ENCODE data around the gene SCN4A. TPM values are rescaled to one million over a fixed set of nuclear protein-coding genes. Genes with fewer than 3 reads are reported as not detected.
"Not testable (repeated sequence)": the region's sequence is repeated elsewhere in the genome, so short reads cannot be mapped to it uniquely, and the experiment has no call there.

SCN4A gene
- total RNA-seq, 1 experiment from 2014 or later = 0.03 TPM

DNA sequence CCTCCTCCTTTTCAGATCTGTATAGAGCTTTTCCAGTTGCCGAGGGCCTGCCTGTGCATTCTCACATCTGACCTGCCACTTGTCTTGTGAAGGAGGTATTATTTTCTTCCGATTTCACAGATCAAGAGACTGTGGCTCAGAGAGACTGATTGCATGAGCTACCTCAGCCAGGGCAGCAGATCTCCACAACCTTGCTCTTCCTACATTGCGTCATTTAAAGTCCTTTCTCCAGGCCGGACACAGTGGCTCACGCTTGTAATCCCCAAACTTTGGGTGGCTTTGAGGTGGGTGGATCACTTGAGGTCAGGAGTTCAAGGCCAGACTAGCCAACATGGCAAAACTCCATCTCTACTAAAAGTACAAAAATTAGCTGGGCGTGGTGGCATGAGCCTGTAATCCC is 52.7 kb downstream of the SCN4A start:
- H3K4me1 ChIP-seq (ENCODE audit: control insufficient read depth, insufficient read depth, low read length); H3K4me3 ChIP-seq (ENCODE audit: low read depth in 2 of 2, low read length in 2 of 2); in situ Hi-C loops (cut with HindIII; ENCODE audit: low pct_unique_long_range_greater_than_20kb, low sequenced_read_pairs); H3K27ac ChIP-seq (ENCODE audit: low read length); H3K36me3 ChIP-seq (ENCODE audit: control insufficient read depth, insufficient read depth, low read length); H3K9me3 ChIP-seq (ENCODE audit: control insufficient read depth, insufficient read depth, low read depth, low read length); intact Hi-C loops (cut with micrococcal nuclease; ENCODE audit: unreplicated experiment); BruUV-seq (replicated peaks); DNase-seq (ENCODE audit: low read depth, low spot score); H3K27me3 ChIP-seq (ENCODE audit: control insufficient read depth, insufficient read depth, low read length); ATAC-seq: not testable (repeated sequence)
- CTCF ChIA-PET = interaction anchor here (0.6 to 2.9 kb wide), 9 partner anchors 9 to 408 kb away, joined by 3 to 14 read pairs (median 4); no protein-coding TSS in a partner anchor
- POLR2A ChIA-PET = interaction anchor here (0.5 kb wide), 1 partner anchor 17 kb away, joined by 10 read pairs; no protein-coding TSS in a partner anchor

DNA sequence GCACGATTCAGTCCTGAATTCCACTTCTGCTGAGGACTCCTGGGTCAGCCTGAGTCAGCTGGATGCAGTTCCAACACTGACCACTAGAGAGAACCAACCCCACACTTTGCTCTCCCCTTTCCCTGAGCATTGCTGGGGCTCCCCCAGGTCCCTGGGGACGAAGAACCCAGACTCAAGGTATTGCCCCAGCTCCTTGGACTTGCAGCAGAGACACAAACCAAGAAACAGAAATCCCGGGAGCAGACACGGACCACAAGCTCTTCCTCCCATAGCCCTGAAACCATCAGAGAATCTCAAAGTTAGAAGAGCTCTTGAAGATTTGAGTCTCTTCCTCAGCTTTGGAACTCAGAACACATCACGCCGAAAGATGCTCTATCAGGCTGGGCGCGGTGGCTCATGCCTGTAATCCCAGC is 53.4 kb downstream of the SCN4A start:
- Histone ChIP-seq H3K27ac (ENCODE audit: low read length) (no peak overlapping the region), H3K4me3 (ENCODE audit: low read depth in 2 of 2, low read length in 2 of 2) (no peak overlapping the region), H3K9me3 (ENCODE audit: control insufficient read depth, insufficient read depth, low read depth, low read length) (no peaks in the 10 kb centered on the region), H3K36me3 (ENCODE audit: control insufficient read depth, insufficient read depth, low read length) (no peaks in the 10 kb centered on the region), H3K27me3 (ENCODE audit: control insufficient read depth, insufficient read depth, low read length) (no peaks in the 10 kb centered on the region), H3K4me1 (ENCODE audit: control insufficient read depth, insufficient read depth, low read length) (no peaks in the 10 kb centered on the region)
- TF ChIP-seq, protein P1, sequence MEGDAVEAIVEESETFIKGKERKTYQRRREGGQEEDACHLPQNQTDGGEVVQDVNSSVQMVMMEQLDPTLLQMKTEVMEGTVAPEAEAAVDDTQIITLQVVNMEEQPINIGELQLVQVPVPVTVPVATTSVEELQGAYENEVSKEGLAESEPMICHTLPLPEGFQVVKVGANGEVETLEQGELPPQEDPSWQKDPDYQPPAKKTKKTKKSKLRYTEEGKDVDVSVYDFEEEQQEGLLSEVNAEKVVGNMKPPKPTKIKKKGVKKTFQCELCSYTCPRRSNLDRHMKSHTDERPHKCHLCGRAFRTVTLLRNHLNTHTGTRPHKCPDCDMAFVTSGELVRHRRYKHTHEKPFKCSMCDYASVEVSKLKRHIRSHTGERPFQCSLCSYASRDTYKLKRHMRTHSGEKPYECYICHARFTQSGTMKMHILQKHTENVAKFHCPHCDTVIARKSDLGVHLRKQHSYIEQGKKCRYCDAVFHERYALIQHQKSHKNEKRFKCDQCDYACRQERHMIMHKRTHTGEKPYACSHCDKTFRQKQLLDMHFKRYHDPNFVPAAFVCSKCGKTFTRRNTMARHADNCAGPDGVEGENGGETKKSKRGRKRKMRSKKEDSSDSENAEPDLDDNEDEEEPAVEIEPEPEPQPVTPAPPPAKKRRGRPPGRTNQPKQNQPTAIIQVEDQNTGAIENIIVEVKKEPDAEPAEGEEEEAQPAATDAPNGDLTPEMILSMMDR (IDR thresholded peaks at IDR 0.05) = peak; percentile 86
- TF ChIP-seq, protein P2, sequence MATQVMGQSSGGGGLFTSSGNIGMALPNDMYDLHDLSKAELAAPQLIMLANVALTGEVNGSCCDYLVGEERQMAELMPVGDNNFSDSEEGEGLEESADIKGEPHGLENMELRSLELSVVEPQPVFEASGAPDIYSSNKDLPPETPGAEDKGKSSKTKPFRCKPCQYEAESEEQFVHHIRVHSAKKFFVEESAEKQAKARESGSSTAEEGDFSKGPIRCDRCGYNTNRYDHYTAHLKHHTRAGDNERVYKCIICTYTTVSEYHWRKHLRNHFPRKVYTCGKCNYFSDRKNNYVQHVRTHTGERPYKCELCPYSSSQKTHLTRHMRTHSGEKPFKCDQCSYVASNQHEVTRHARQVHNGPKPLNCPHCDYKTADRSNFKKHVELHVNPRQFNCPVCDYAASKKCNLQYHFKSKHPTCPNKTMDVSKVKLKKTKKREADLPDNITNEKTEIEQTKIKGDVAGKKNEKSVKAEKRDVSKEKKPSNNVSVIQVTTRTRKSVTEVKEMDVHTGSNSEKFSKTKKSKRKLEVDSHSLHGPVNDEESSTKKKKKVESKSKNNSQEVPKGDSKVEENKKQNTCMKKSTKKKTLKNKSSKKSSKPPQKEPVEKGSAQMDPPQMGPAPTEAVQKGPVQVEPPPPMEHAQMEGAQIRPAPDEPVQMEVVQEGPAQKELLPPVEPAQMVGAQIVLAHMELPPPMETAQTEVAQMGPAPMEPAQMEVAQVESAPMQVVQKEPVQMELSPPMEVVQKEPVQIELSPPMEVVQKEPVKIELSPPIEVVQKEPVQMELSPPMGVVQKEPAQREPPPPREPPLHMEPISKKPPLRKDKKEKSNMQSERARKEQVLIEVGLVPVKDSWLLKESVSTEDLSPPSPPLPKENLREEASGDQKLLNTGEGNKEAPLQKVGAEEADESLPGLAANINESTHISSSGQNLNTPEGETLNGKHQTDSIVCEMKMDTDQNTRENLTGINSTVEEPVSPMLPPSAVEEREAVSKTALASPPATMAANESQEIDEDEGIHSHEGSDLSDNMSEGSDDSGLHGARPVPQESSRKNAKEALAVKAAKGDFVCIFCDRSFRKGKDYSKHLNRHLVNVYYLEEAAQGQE (IDR thresholded peaks at IDR 0.05; ENCODE audit: insufficient read depth in 1 of 2, low read depth in 2 of 2, low read length in 1 of 2) = no peak
- in situ Hi-C loops (cut with HindIII; ENCODE audit: low pct_unique_long_range_greater_than_20kb, low sequenced_read_pairs) (no loop called here), intact Hi-C loops (cut with micrococcal nuclease; ENCODE audit: unreplicated experiment) (loop anchor here (10.0 kb wide), 3 partner anchors 75 to 215 kb away; partner anchors contain the start of genes ERN1, ICAM2 and PRR29)
- ATAC-seq = peak; percentile 93
- BruUV-seq (replicated peaks) = no TSS peak
- POLR2A ChIA-PET = no interaction called here
- DNase-seq (ENCODE audit: low read depth, low spot score) = peak; percentile 72
- CTCF ChIA-PET = interaction anchor here (0.5 to 2.9 kb wide), 12 partner anchors 10 to 409 kb away, joined by 3 to 14 read pairs (median 4); partner anchors contain the start of gene ERN1

DNA sequence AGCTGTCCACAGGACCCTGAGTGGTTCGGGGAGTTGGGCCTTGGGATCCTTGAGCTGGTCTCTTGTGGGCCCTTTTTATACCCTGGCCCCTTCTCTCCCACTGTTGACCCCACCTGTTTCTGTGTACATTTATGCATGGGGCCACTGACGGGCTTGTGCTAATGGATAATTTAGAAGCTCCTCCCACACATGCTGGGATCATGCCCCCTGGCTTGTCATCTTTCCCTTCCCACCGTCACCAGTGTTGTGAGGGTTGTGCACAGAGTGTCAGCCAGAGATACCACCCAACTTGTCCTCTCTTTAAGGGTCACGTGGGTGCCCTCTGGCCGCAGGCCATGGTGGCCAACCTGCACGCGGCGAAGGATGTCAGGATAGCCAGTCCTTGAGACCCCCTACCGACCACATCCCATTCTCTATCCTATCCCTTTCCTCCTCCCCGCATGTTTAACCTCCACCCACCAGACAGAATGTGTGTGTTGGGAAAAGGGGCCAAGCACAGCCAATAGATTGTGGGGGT is 53.9 kb downstream of the SCN4A start, which contains the start of gene GH1:
TSS of gene GH1 (minus strand) at position 51 of the 517 bp plus-strand sequence. CDS start 63 bp downstream, outside the sequence.
- in situ Hi-C loops (cut with HindIII; ENCODE audit: low pct_unique_long_range_greater_than_20kb, low sequenced_read_pairs); H3K36me3 ChIP-seq (ENCODE audit: control insufficient read depth, insufficient read depth, low read length); H3K27ac ChIP-seq (ENCODE audit: low read length); DNase-seq (ENCODE audit: low read depth, low spot score); ATAC-seq; H3K27me3 ChIP-seq (ENCODE audit: control insufficient read depth, insufficient read depth, low read length); H3K9me3 ChIP-seq (ENCODE audit: control insufficient read depth, insufficient read depth, low read depth, low read length); BruUV-seq (replicated peaks); POLR2A ChIA-PET; H3K4me1 ChIP-seq (ENCODE audit: control insufficient read depth, insufficient read depth, low read length); H3K4me3 ChIP-seq (ENCODE audit: low read depth in 2 of 2, low read length in 2 of 2): not testable (repeated sequence)
- CTCF ChIA-PET = interaction anchor here (0.5 to 2.9 kb wide), 9 partner anchors 10 to 215 kb away, joined by 3 to 14 read pairs (median 4); partner anchors contain the start of gene ERN1
- intact Hi-C loops (cut with micrococcal nuclease; ENCODE audit: unreplicated experiment) = loop anchor here (10.0 kb wide), 3 partner anchors 76 to 216 kb away; partner anchors contain the start of genes ERN1, ICAM2 and PRR29
